H1 (cell line): Measurements from ENCODE around the gene ELMOD1. TPM values are rescaled to one million over a fixed set of nuclear protein-coding genes. Genes with fewer than 3 reads are reported as not detected.

Source experiments
- CTCF ChIA-PET: fragments of 300-600 bp; sonication (Branson Sonifier 250); formaldehyde crosslinking; loops from one replicate; lab custom pipeline; 2021; ENCODE audit not compliant: partially characterized antibody; lab: Charles Lee
- POLR2A ChIA-PET: fragments of 300-600 bp; sonication (Branson Sonifier 250); formaldehyde crosslinking; loops from one replicate; lab custom pipeline; 2021; ENCODE audit warnings: inconsistent platforms; ENCODE audit not compliant: partially characterized antibody; lab: Charles Lee
- DNase-seq, 2 experiments: peaks; one replicate each; pipeline versions ENCODE4 v3.0.0 to v3.0.0-alpha.2; 2010 to 2022; ENCODE audit warnings: low spot score in 2 of 2, low read depth in 1 of 2, mixed read lengths in 1 of 2
- FAIRE-seq: peaks from 2 replicates; lab custom pipeline; 2011; peaks lifted over from hg19 to GRCh38; lab: Jason Lieb, UNC
- H2AFZ ChIP-seq: 2 replicates; pipeline ENCODE4 v1.8.1; 2012; ENCODE audit warnings: low read length, inconsistent platforms
- H2AK5ac ChIP-seq: 2 replicates; pipeline ENCODE4 v1.6.1; 2013; ENCODE audit warnings: low read depth, low read length
- H2BK120ac ChIP-seq: replicated peaks from 2 replicates; pipeline ENCODE3; 2013; ENCODE audit warnings: low read depth, low read length, inconsistent platforms
- H2BK12ac ChIP-seq: 2 replicates; pipeline ENCODE4 v1.6.1; 2013; ENCODE audit warnings: low read depth, low read length
- H2BK15ac ChIP-seq: 2 replicates; pipeline ENCODE4 v1.6.1; 2013; ENCODE audit warnings: low read length
- H2BK20ac ChIP-seq: 2 replicates; pipeline ENCODE4 v1.6.1; 2013; ENCODE audit warnings: low read length
- H2BK5ac ChIP-seq: 2 replicates; pipeline ENCODE4 v1.6.1; 2013; ENCODE audit warnings: low read depth, low read length
- H3K14ac ChIP-seq: 2 replicates; pipeline ENCODE4 v1.6.1; 2013; ENCODE audit warnings: inconsistent platforms; ENCODE audit not compliant: insufficient read length
- H3K18ac ChIP-seq: 2 replicates; pipeline ENCODE4 v1.6.1; 2013; ENCODE audit warnings: low read length; ENCODE audit errors: extremely low read depth
- H3K23ac ChIP-seq: 2 replicates; pipeline ENCODE4 v1.6.1; 2013; ENCODE audit warnings: inconsistent platforms; ENCODE audit not compliant: insufficient read length
- H3K23me2 ChIP-seq: 2 replicates; pipeline ENCODE4 v1.6.1; 2013; ENCODE audit warnings: low read depth, low read length
- H3K27ac ChIP-seq: 2 replicates; pipeline ENCODE4 v1.6.1; 2011; ENCODE audit warnings: low read depth, low read length, inconsistent platforms
- H3K27me3 ChIP-seq, 4 experiments: replicated peaks in 1 of 4; 1 replicate in 1 of 4; 2 replicates in 3 of 4; pipeline versions ENCODE4 v1.6.1 to v1.8.1; 2011 to 2013; ENCODE audit warnings: low read length in 3 of 4, mild to moderate bottlenecking in 3 of 4, inconsistent platforms in 2 of 4, mixed read lengths in 2 of 4, moderate library complexity in 1 of 4; ENCODE audit not compliant: control insufficient read depth in 3 of 4, insufficient read depth in 3 of 4; ENCODE audit errors: extremely low read depth in 1 of 4
- H3K36me3 ChIP-seq, 4 experiments: 2 replicates each; pipeline versions ENCODE4 v1.6.1 to v1.8.1; 2011 to 2013; ENCODE audit warnings: mild to moderate bottlenecking in 4 of 4, low read length in 3 of 4, moderate library complexity in 2 of 4, control low read depth in 1 of 4, inconsistent platforms in 1 of 4; ENCODE audit not compliant: insufficient read depth in 4 of 4, control insufficient read depth in 2 of 4
- H3K4ac ChIP-seq: replicated peaks from 2 replicates; pipeline ENCODE3; 2013; ENCODE audit warnings: low read length, low read depth, mixed read lengths, inconsistent platforms; ENCODE audit not compliant: insufficient read length
- H3K4me1 ChIP-seq, 4 experiments: replicated peaks in 1 of 4; 1 replicate in 1 of 4; 2 replicates in 3 of 4; pipeline versions ENCODE4 v1.6.1 to v1.8.1; 2011 to 2013; ENCODE audit warnings: low read length in 3 of 4, inconsistent platforms in 2 of 4, mixed read lengths in 1 of 4; ENCODE audit not compliant: insufficient read depth in 4 of 4, control insufficient read depth in 3 of 4
- H3K4me2 ChIP-seq, 2 experiments: 2 replicates each; pipeline versions ENCODE4 v1.6.1 to v1.8.1; 2011 to 2013; ENCODE audit warnings: low read depth in 2 of 2, low read length in 2 of 2, control low read depth in 1 of 2, inconsistent platforms in 1 of 2, mild to moderate bottlenecking in 1 of 2; ENCODE audit not compliant: insufficient read depth in 1 of 2
- H3K4me3 ChIP-seq, 4 experiments: fragments of 200-600, 300-600 bp in 1 of 4; sonication (generic), shearing (Covaris generic), sonication (Bioruptor Twin) in 1 of 4; 2 replicates each; pipeline versions ENCODE4 v1.5.1 to v1.8.1; 2011 to 2016; ENCODE audit warnings: low read length in 4 of 4, low read depth in 3 of 4, control low read depth in 2 of 4, inconsistent platforms in 2 of 4, mild to moderate bottlenecking in 2 of 4, mixed read lengths in 1 of 4, moderate library complexity in 1 of 4; ENCODE audit not compliant: insufficient read depth in 2 of 4; ENCODE audit errors: extremely low read depth in 1 of 4
- H3K56ac ChIP-seq: replicated peaks from 2 replicates; pipeline ENCODE3; 2013; ENCODE audit warnings: low read depth, mild to moderate bottlenecking, mixed read lengths, low read length, inconsistent platforms; ENCODE audit not compliant: insufficient read length
- H3K79me1 ChIP-seq: 2 replicates; pipeline ENCODE4 v1.6.1; 2013; ENCODE audit warnings: low read depth, low read length, control low read depth
- H3K79me2 ChIP-seq, 2 experiments: 2 replicates each; pipeline versions ENCODE4 v1.6.1 to v1.8.1; 2012 to 2013; ENCODE audit warnings: low read length in 2 of 2, mild to moderate bottlenecking in 2 of 2, inconsistent platforms in 1 of 2; ENCODE audit not compliant: insufficient read depth in 2 of 2, control insufficient read depth in 1 of 2
- H3K9ac ChIP-seq, 4 experiments: replicated peaks in 1 of 4; 1 replicate in 1 of 4; 2 replicates in 3 of 4; pipeline versions ENCODE4 v1.6.1 to v1.8.1; 2011 to 2013; ENCODE audit warnings: low read depth in 3 of 4, low read length in 3 of 4, control low read depth in 2 of 4, mild to moderate bottlenecking in 2 of 4, moderate library complexity in 2 of 4, inconsistent platforms in 1 of 4; ENCODE audit errors: extremely low read depth in 1 of 4
- H3K9me3 ChIP-seq, 2 experiments: 2 replicates each; pipeline versions ENCODE4 v1.6.1 to v1.8.1; 2012 to 2013; ENCODE audit warnings: mild to moderate bottlenecking in 2 of 2, moderate library complexity in 2 of 2, control low read depth in 1 of 2, inconsistent platforms in 1 of 2, low read depth in 1 of 2, low read length in 1 of 2, mixed read lengths in 1 of 2; ENCODE audit not compliant: insufficient read depth in 2 of 2
- H4K20me1 ChIP-seq, 2 experiments: replicated peaks in 1 of 2; 2 replicates each; pipeline versions ENCODE3 to v1.8.1; 2011 to 2013; ENCODE audit warnings: inconsistent platforms in 2 of 2, low read length in 2 of 2, mild to moderate bottlenecking in 1 of 2; ENCODE audit not compliant: insufficient read depth in 2 of 2, control insufficient read depth in 1 of 2
- H4K5ac ChIP-seq: 2 replicates; pipeline ENCODE4 v1.6.1; 2013; ENCODE audit warnings: low read length, low read depth, mixed read lengths, inconsistent platforms; ENCODE audit not compliant: insufficient read length
- H4K8ac ChIP-seq: 2 replicates; pipeline ENCODE4 v1.8.0; 2013; ENCODE audit warnings: mild to moderate bottlenecking, moderate library complexity, low read length, inconsistent platforms; ENCODE audit not compliant: insufficient read depth; ENCODE audit errors: extremely low read depth
- H4K91ac ChIP-seq: replicated peaks from 2 replicates; pipeline ENCODE3; 2013; ENCODE audit warnings: low read length, mixed read lengths, inconsistent platforms; ENCODE audit not compliant: insufficient read length
- CHD1 ChIP-seq: IDR thresholded peaks from 2 replicates; pipeline ENCODE4 v1.6.1; 2012; ENCODE audit warnings: low read depth, low read length, improper control_type of control experiment
- GABPA ChIP-seq: IDR thresholded peaks from 2 replicates; pipeline ENCODE4 v1.6.1; 2011; ENCODE audit warnings: mild to moderate bottlenecking, low read length, moderate library complexity, borderline replicate concordance; ENCODE audit not compliant: insufficient read depth
- JUN ChIP-seq: IDR thresholded peaks from 2 replicates; pipeline ENCODE4 v1.6.1; 2011; ENCODE audit warnings: low read depth, mild to moderate bottlenecking, improper control_type of control experiment, low read length
- JUND ChIP-seq: IDR thresholded peaks from 2 replicates; pipeline ENCODE4 v1.6.1; 2011; ENCODE audit warnings: mild to moderate bottlenecking, improper control_type of control experiment, low read length
- KDM1A ChIP-seq: fragments of 200-600, 300-600 bp; sonication (generic); IDR thresholded peaks from 2 replicates; pipeline ENCODE4 v1.7.1; 2016; ENCODE audit warnings: mild to moderate bottlenecking, low read length, borderline replicate concordance
- POLR2AphosphoS5 ChIP-seq: IDR thresholded peaks from 2 replicates; pipeline ENCODE4 v1.6.1; 2011; ENCODE audit warnings: low read depth, low read length
- RAD21 ChIP-seq, 2 experiments: IDR thresholded peaks in 1 of 2; conservative IDR thresholded peaks in 1 of 2; 2 replicates each; pipeline ENCODE4 v1.6.1; 2011; ENCODE audit warnings: low read depth in 2 of 2, low read length in 2 of 2, improper control_type of control experiment in 1 of 2, inconsistent platforms in 1 of 2, mild to moderate bottlenecking in 1 of 2, moderate library complexity in 1 of 2
- RFX5 ChIP-seq: IDR thresholded peaks from 2 replicates; pipeline ENCODE4 v1.6.1; 2011; ENCODE audit warnings: low read depth, low read length, improper control_type of control experiment, borderline replicate concordance
- USF2 ChIP-seq: IDR thresholded peaks from 2 replicates; pipeline ENCODE4 v1.6.1; 2011; ENCODE audit warnings: low read length, improper control_type of control experiment
- WGBS, 2 experiments: shearing (Covaris generic) in 1 of 2; methylation state at CpG; one replicate each; pipeline versions ENCODE4 v1.1.6 to v1.1.7; 2013 to 2015; ENCODE audit warnings: low lambda C conversion rate in 2 of 2, mixed read lengths in 2 of 2, inconsistent platforms in 1 of 2, low coverage in 1 of 2, missing lambda C conversion rate in 1 of 2; ENCODE audit not compliant: insufficient replicate concordance in 2 of 2, insufficient coverage in 1 of 2, insufficient read length in 1 of 2; ENCODE audit errors: extremely low coverage in 1 of 2, missing lambda C conversion rate in 1 of 2; 5-methylcytosine and 5-hydroxymethylcytosine counted together
- polyA plus RNA-seq, 7 experiments: library from polyadenylated mRNA; depleted of rRNA in 3 of 7; stranded (reverse) in 5 of 7; unstranded in 2 of 7; fragments of >200 nt in 5 of 7; fragments of 200-250 nt in 2 of 7; gene quantifications; 1 replicate in 5 of 7; 2 replicates in 1 of 7; 4 replicates in 1 of 7; pipeline versions ENCODE4 v1.2.1 to v1.2.3, GENCODE V29; 2011 to 2013; ENCODE audit warnings: missing spikeins in 2 of 7, mixed read lengths in 2 of 7
- total RNA-seq: library from RNA; stranded (reverse); fragmentation: NEBNext Ultra II Directional; extraction: Animal tissue kit (Norgen Biotek cat#: 25700); gene quantifications from 2 replicates; pipeline ENCODE4 v1.2.1, GENCODE V29; 2021
- TF ChIP-seq, protein P1 (sequence below): IDR thresholded peaks from 2 replicates; pipeline ENCODE4 v1.6.1; 2012; ENCODE audit warnings: inconsistent platforms
- TF ChIP-seq, protein P2 (sequence below): IDR thresholded peaks from 2 replicates; pipeline ENCODE4 v1.6.1; 2011; ENCODE audit warnings: low read depth, mild to moderate bottlenecking, low read length; ENCODE audit not compliant: insufficient read depth

Gene ELMOD1
- total and polyA plus RNA-seq, 2 of the 8 experiments (the other 6 are each of a cell fraction or from before 2014, with no cell fraction given): 0.47 to 1.6 TPM

- no peak for DNase-seq
- H3K23ac ChIP-seq: no peak overlapping the region
- H4K91ac ChIP-seq: no peak overlapping the region
- H3K27ac ChIP-seq: no peak overlapping the region
- WGBS, 2 experiments: 78% methylated on average over 1 of the region's 1 CpG; no CpG with 5 or more reads in 1 of the 2 experiments
- no peaks in the 10 kb centered on the region for H3K79me1 ChIP-seq
- no peak overlapping the region for H3K9ac ChIP-seq
- H4K5ac ChIP-seq: no peak overlapping the region
- H3K23me2 ChIP-seq: no peaks in the 10 kb centered on the region
- CTCF ChIA-PET: interaction anchor here (1.2 to 1.4 kb wide), 3 partner anchors 11 to 121 kb away, joined by 3 to 6 read pairs (median 3); no protein-coding TSS in a partner anchor
- no peaks in the 10 kb centered on the region for H4K20me1 ChIP-seq
- POLR2A ChIA-PET: interaction anchor here (1.5 kb wide), 1 partner anchor 63 kb away, joined by 3 read pairs; no protein-coding TSS in a partner anchor
- no peak overlapping the region for H2BK5ac ChIP-seq
- no peak overlapping the region for H3K56ac ChIP-seq
- no peak overlapping the region for H4K8ac ChIP-seq
- no peak overlapping the region for H2BK12ac ChIP-seq
- FAIRE-seq: no peak
- no peak overlapping the region for H3K4me3 ChIP-seq
- H3K9me3 ChIP-seq: no peaks in the 10 kb centered on the region
- H2BK120ac ChIP-seq: no peak overlapping the region
- no peak overlapping the region for H3K4ac ChIP-seq
- H2AK5ac ChIP-seq: no peak overlapping the region
- H3K18ac ChIP-seq: no peak overlapping the region
- H2BK15ac ChIP-seq: no peak overlapping the region
- H2BK20ac ChIP-seq: no peak overlapping the region
- no peaks in the 10 kb centered on the region for H3K79me2 ChIP-seq
- H3K27me3 ChIP-seq: no peaks in the 10 kb centered on the region
- H3K14ac ChIP-seq: no peak overlapping the region
- H3K4me2 ChIP-seq: no peak overlapping the region
- peaks cover 0 to 2% (median 0%) of the 10 kb centered on the region in 4 experiments; a peak in 1 of 7 replicates for H3K4me1 ChIP-seq
- no peaks in the 10 kb centered on the region for H3K36me3 ChIP-seq
- no peak overlapping the region for H2AFZ ChIP-seq
- TF ChIP-seq RAD21 (IDR thresholded peaks at IDR 0.05 in 1 of 2, conservative IDR thresholded peaks at IDR 0.05 in 1 of 2; ENCODE audit: low read depth in 2 of 2, low read length in 2 of 2) (no peak), USF2 (no peak), JUN (no peak), GABPA (no peak), KDM1A (no peak), RFX5 (no peak), POLR2AphosphoS5 (no peak), CHD1 (no peak), JUND (no peak)
- TF ChIP-seq, protein P1, sequence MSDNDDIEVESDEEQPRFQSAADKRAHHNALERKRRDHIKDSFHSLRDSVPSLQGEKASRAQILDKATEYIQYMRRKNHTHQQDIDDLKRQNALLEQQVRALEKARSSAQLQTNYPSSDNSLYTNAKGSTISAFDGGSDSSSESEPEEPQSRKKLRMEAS: no peak
- TF ChIP-seq, protein P2, sequence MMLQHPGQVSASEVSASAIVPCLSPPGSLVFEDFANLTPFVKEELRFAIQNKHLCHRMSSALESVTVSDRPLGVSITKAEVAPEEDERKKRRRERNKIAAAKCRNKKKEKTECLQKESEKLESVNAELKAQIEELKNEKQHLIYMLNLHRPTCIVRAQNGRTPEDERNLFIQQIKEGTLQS: no peak
These were observed 29.0 kb downstream of the ELMOD1 start for GRCh38 chr11:107619926-107620325.
